ENCODE results near the gene SECISBP2. TPM values are rescaled to one million over a fixed set of nuclear protein-coding genes. Genes with fewer than 3 reads are reported as not detected.

The SECISBP2 gene
- total and polyA plus RNA-seq, 2 experiments from 2014 or later: 77.7 to 86.8 TPM

DNA sequence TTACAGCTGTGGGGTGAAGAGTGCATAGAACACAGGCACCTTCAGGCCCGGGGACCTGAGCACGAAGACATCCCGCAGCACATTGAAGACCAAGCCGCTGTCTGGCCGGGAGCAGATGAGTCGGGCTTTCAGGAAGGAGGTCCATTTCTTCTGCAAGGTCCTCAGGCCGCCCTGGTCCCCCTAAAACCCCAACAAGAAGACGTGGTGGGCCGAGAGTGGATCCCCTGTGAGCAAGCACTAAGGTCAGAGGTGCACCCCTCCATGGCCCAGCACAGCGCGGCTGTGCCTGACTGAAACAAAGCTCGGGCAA lies 70.5 kb downstream of the SECISBP2 start:
- H2AFZ ChIP-seq: no peak overlapping the region
- H3K9me2 ChIP-seq (ENCODE audit: insufficient read depth): no peaks in the 10 kb centered on the region
- no peaks in the 10 kb centered on the region for H3K27me3 ChIP-seq (ENCODE audit: insufficient read depth)
- H3K79me2 ChIP-seq (replicated peaks; ENCODE audit: insufficient read depth): no peaks in the 10 kb centered on the region
- no peak overlapping the region for H3K27ac ChIP-seq (ENCODE audit: low read depth)
- Mint-ChIP-seq H3K9me3 (no peaks in the 10 kb centered on the region), H3K27me3 (ENCODE audit: insufficient read depth, low read depth, poor library complexity) (no peaks in the 10 kb centered on the region), H3K27ac (no peak overlapping the region), H3K4me3 (no peak overlapping the region), H3K4me1 (no peaks in the 10 kb centered on the region), H3K36me3 (ENCODE audit: low read depth) (peaks cover 72% of the 10 kb centered on the region)
- TF ChIP-seq CTCF (conservative IDR thresholded peaks at IDR 0.05; ENCODE audit: low read depth in 2 of 2) (no peak), ETS1 (IDR thresholded peaks at IDR 0.05) (no peak), JUNB (IDR thresholded peaks at IDR 0.05; ENCODE audit: unreplicated experiment) (no peak), EZH2phosphoT487 (IDR thresholded peaks at IDR 0.05; ENCODE audit: unreplicated experiment) (no peak), NANOG (IDR thresholded peaks at IDR 0.05; ENCODE audit: borderline replicate concordance) (no peak), POLR2AphosphoS5 (IDR thresholded peaks at IDR 0.05; ENCODE audit: low read depth) (no peak), STAT1 (IDR thresholded peaks at IDR 0.05; ENCODE audit: unreplicated experiment) (no peak)
- TF ChIP-seq, protein P1, sequence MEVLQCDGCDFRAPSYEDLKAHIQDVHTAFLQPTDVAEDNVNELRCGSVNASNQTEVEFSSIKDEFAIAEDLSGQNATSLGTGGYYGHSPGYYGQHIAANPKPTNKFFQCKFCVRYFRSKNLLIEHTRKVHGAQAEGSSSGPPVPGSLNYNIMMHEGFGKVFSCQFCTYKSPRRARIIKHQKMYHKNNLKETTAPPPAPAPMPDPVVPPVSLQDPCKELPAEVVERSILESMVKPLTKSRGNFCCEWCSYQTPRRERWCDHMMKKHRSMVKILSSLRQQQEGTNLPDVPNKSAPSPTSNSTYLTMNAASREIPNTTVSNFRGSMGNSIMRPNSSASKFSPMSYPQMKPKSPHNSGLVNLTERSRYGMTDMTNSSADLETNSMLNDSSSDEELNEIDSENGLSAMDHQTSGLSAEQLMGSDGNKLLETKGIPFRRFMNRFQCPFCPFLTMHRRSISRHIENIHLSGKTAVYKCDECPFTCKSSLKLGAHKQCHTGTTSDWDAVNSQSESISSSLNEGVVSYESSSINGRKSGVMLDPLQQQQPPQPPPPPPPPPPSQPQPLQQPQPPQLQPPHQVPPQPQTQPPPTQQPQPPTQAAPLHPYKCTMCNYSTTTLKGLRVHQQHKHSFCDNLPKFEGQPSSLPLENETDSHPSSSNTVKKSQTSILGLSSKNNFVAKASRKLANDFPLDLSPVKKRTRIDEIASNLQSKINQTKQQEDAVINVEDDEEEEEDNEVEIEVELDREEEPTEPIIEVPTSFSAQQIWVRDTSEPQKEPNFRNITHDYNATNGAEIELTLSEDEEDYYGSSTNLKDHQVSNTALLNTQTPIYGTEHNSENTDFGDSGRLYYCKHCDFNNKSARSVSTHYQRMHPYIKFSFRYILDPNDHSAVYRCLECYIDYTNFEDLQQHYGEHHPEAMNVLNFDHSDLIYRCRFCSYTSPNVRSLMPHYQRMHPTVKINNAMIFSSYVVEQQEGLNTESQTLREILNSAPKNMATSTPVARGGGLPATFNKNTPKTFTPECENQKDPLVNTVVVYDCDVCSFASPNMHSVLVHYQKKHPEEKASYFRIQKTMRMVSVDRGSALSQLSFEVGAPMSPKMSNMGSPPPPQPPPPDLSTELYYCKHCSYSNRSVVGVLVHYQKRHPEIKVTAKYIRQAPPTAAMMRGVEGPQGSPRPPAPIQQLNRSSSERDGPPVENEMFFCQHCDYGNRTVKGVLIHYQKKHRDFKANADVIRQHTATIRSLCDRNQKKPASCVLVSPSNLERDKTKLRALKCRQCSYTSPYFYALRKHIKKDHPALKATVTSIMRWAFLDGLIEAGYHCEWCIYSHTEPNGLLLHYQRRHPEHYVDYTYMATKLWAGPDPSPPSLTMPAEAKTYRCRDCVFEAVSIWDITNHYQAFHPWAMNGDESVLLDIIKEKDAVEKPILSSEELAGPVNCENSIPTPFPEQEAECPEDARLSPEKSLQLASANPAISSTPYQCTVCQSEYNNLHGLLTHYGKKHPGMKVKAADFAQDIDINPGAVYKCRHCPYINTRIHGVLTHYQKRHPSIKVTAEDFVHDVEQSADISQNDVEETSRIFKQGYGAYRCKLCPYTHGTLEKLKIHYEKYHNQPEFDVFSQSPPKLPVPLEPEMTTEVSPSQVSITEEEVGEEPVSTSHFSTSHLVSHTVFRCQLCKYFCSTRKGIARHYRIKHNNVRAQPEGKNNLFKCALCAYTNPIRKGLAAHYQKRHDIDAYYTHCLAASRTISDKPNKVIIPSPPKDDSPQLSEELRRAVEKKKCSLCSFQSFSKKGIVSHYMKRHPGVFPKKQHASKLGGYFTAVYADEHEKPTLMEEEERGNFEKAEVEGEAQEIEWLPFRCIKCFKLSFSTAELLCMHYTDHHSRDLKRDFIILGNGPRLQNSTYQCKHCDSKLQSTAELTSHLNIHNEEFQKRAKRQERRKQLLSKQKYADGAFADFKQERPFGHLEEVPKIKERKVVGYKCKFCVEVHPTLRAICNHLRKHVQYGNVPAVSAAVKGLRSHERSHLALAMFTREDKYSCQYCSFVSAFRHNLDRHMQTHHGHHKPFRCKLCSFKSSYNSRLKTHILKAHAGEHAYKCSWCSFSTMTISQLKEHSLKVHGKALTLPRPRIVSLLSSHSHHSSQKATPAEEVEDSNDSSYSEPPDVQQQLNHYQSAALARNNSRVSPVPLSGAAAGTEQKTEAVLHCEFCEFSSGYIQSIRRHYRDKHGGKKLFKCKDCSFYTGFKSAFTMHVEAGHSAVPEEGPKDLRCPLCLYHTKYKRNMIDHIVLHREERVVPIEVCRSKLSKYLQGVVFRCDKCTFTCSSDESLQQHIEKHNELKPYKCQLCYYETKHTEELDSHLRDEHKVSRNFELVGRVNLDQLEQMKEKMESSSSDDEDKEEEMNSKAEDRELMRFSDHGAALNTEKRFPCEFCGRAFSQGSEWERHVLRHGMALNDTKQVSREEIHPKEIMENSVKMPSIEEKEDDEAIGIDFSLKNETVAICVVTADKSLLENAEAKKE (CRISPR knock-in tag; IDR thresholded peaks at IDR 0.05): no peak
- ATAC-seq: no peak
- H3K4me2 ChIP-seq: no peak overlapping the region
- H4K20me1 ChIP-seq (replicated peaks; ENCODE audit: insufficient read depth): no peaks in the 10 kb centered on the region
- no peak for DNase-seq (ENCODE audit: low spot score)
- H3F3A ChIP-seq (replicated peaks; ENCODE audit: low read depth): no peaks in the 10 kb centered on the region
- peaks cover 17% of the 10 kb centered on the region for H3K36me3 ChIP-seq (ENCODE audit: insufficient read depth)
- no peak overlapping the region for H3K4me3 ChIP-seq
- no peaks in the 10 kb centered on the region for H3K4me1 ChIP-seq (ENCODE audit: insufficient read depth)

All from GM23338 (cell line).